Measurements from ENCODE around the gene CCL27.

Gene CCL27

DNA sequence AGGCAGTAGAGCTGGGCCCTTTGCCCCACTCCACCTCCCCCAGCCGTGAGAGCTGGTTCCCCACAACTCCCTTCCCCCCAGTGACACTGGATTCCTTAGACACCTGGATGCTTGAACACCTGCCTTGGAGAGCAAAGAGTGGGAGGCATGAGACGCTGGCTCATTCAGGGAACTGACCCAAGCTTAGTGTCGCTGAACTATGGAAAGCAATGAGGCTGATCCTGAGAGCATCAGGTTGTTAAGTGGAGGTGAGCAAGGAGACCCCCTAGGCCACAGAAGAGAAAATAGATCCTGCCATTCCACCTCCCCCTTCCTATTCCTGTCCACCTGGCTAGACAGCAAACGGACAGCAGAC lies 26.6 kb upstream of the CCL27 start:
- H4K20me1 ChIP-seq (ENCODE audit: insufficient read depth) = no peaks in the 10 kb centered on the region
- no peaks in the 10 kb centered on the region for H3K27me3 ChIP-seq (ENCODE audit: insufficient read depth, low read depth)
- H3K4me1 ChIP-seq (ENCODE audit: low read depth, poor library complexity, severe bottlenecking) = no peaks in the 10 kb centered on the region
- TF ChIP-seq, protein P1, sequence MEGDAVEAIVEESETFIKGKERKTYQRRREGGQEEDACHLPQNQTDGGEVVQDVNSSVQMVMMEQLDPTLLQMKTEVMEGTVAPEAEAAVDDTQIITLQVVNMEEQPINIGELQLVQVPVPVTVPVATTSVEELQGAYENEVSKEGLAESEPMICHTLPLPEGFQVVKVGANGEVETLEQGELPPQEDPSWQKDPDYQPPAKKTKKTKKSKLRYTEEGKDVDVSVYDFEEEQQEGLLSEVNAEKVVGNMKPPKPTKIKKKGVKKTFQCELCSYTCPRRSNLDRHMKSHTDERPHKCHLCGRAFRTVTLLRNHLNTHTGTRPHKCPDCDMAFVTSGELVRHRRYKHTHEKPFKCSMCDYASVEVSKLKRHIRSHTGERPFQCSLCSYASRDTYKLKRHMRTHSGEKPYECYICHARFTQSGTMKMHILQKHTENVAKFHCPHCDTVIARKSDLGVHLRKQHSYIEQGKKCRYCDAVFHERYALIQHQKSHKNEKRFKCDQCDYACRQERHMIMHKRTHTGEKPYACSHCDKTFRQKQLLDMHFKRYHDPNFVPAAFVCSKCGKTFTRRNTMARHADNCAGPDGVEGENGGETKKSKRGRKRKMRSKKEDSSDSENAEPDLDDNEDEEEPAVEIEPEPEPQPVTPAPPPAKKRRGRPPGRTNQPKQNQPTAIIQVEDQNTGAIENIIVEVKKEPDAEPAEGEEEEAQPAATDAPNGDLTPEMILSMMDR (conservative IDR thresholded peaks at IDR 0.05; ENCODE audit: low read depth, low read length) = no peak
- no peaks in the 10 kb centered on the region for H3K79me2 ChIP-seq (ENCODE audit: insufficient read depth, low read depth)
- H3K27ac ChIP-seq = no peak overlapping the region
- H3K36me3 ChIP-seq (ENCODE audit: insufficient read depth) = no peaks in the 10 kb centered on the region
- H2AFZ ChIP-seq (ENCODE audit: low read depth) = no peak overlapping the region
- no peak overlapping the region for H3K9ac ChIP-seq
- H3K4me2 ChIP-seq = no peak overlapping the region
- H3K4me3 ChIP-seq (IDR thresholded peaks at IDR 0.05; ENCODE audit: insufficient read depth, low read depth, low read length) = no peak overlapping the region

DNA sequence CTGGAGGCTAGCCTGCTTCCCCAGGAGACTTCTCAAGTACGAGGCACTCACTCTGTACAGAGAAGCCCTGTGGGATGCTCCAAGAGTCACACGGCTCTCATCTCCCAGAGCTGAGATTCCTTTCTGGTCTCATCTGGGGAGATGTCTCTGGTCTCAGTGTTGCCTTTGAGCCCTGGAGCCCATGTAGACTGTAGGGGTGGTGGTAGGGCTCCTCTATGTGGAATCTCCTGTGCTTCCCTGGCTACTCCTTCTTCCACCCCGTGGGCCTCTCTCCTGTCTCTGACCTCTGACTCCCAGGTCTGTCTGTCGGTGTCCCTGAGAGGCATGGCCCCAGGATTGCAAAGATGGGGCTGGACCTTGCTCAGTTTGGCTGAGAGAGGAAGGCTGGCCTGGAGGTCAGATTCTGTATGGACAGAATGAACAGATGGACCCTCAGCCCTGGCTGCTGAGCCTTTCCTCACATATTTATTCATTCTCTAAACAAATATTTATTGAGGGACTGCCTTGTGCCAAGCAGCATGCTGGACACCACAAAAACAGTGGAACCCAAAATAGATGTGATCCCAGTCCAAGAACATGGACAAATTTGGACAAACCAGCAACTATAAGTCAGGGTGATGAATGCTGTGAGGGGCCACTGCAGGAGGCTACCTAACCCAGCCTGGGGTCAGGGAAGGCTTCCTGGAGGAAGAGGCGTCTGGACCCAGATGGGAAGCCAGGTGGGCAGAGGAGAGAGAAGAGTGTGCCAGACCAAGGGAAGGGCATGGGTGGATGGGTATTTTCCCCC lies 26.1 kb upstream of the CCL27 start:
- no peaks in the 10 kb centered on the region for H3K36me3 ChIP-seq (ENCODE audit: insufficient read depth)
- H3K9ac ChIP-seq = no peak overlapping the region
- H3K79me2 ChIP-seq (ENCODE audit: insufficient read depth, low read depth) = no peaks in the 10 kb centered on the region
- no peaks in the 10 kb centered on the region for H4K20me1 ChIP-seq (ENCODE audit: insufficient read depth)
- H3K4me3 ChIP-seq (IDR thresholded peaks at IDR 0.05; ENCODE audit: insufficient read depth, low read depth, low read length) = no peak overlapping the region
- TF ChIP-seq, protein P1 (conservative IDR thresholded peaks at IDR 0.05; ENCODE audit: low read depth, low read length) = no peak
- no peaks in the 10 kb centered on the region for H3K4me1 ChIP-seq (ENCODE audit: low read depth, poor library complexity, severe bottlenecking)
- H2AFZ ChIP-seq (ENCODE audit: low read depth) = no peak overlapping the region
- no peaks in the 10 kb centered on the region for H3K27me3 ChIP-seq (ENCODE audit: insufficient read depth, low read depth)
- no peak overlapping the region for H3K4me2 ChIP-seq
- H3K27ac ChIP-seq = no peak overlapping the region

DNA sequence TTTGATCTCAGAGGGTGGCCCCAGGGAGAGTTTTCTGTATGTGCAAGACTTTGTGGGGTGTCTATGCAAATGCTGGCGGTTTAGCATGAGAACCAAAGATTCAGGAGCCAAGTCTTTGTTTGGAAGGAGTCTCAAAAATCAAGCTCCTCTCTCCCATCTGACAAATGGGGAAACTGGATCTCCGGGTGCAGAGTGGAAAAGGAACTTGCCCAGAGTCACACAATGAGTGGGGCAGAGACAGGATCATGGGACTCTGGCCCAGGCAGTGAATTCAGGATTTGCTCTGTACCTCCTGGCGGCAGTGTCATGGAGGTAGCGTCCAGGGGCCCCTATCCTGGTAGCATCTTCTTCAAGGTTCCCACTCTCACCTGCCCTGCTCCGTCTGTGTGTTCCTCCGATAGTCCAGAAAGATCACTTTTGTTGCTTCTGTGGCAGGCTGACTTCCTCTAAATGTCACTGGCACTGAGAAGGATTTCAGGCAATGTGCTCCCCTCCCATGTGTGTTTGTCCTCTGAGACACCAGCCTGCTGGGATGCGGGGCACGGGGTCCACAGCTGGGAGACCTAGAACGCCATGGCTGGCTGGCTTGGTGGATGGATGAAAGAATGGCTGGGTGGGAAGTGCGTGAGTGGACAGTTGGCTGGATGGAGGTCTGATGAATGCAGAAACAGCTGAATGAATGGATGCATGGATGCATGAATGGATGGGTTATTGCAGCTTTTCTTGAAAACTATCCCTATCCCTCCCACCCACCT lies 25.0 kb upstream of the CCL27 start:
- no peaks in the 10 kb centered on the region for H3K27me3 ChIP-seq (ENCODE audit: insufficient read depth, low read depth)
- TF ChIP-seq, protein P1 (conservative IDR thresholded peaks at IDR 0.05; ENCODE audit: low read depth, low read length) = no peak
- no peaks in the 10 kb centered on the region for H4K20me1 ChIP-seq (ENCODE audit: insufficient read depth)
- no peaks in the 10 kb centered on the region for H3K36me3 ChIP-seq (ENCODE audit: insufficient read depth)
- H3K4me2 ChIP-seq = no peak overlapping the region
- H3K27ac ChIP-seq = no peak overlapping the region
- H3K9ac ChIP-seq = no peak overlapping the region
- no peaks in the 10 kb centered on the region for H3K79me2 ChIP-seq (ENCODE audit: insufficient read depth, low read depth)
- H3K4me1 ChIP-seq (ENCODE audit: low read depth, poor library complexity, severe bottlenecking) = no peaks in the 10 kb centered on the region
- H2AFZ ChIP-seq (ENCODE audit: low read depth) = no peak overlapping the region
- no peak overlapping the region for H3K4me3 ChIP-seq (IDR thresholded peaks at IDR 0.05; ENCODE audit: insufficient read depth, low read depth, low read length)

DNA sequence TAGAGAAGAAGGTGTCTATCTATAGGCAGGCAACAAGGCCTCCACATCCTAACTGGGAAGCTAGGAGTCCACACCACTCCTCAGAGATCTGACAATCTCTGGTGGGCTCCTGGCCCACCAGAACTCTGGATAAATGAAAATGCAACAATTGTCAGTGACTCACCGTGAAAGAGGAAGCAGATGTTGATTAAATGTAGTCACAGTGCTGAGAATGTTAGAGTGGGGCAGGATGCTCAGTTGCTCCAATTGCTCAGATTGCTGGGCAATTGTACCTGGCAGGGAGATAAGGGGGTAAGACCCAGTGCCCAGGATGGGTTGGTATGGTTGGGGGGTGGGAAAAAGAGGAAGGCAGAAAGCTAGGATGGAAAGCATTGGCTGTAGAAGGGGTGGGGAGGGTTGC lies 24.3 kb upstream of the CCL27 start:
- no peaks in the 10 kb centered on the region for H3K4me1 ChIP-seq (ENCODE audit: low read depth, poor library complexity, severe bottlenecking)
- H2AFZ ChIP-seq (ENCODE audit: low read depth) = no peak overlapping the region
- H3K4me2 ChIP-seq = no peak overlapping the region
- H3K79me2 ChIP-seq (ENCODE audit: insufficient read depth, low read depth) = no peaks in the 10 kb centered on the region
- H4K20me1 ChIP-seq (ENCODE audit: insufficient read depth) = no peaks in the 10 kb centered on the region
- no peak overlapping the region for H3K27ac ChIP-seq
- H3K36me3 ChIP-seq (ENCODE audit: insufficient read depth) = no peaks in the 10 kb centered on the region
- no peak overlapping the region for H3K9ac ChIP-seq
- no peak overlapping the region for H3K4me3 ChIP-seq (IDR thresholded peaks at IDR 0.05; ENCODE audit: insufficient read depth, low read depth, low read length)
- H3K27me3 ChIP-seq (ENCODE audit: insufficient read depth, low read depth) = no peaks in the 10 kb centered on the region
- TF ChIP-seq, protein P1 (conservative IDR thresholded peaks at IDR 0.05; ENCODE audit: low read depth, low read length) = no peak
